ENCODE data around the gene C1orf226. TPM values are rescaled to one million over a fixed set of nuclear protein-coding genes. Genes with fewer than 3 reads are reported as not detected.

C1orf226 gene
- polyA plus RNA-seq, 3 donors, result 15.3 to 15.9 (median 15.5) TPM

DNA sequence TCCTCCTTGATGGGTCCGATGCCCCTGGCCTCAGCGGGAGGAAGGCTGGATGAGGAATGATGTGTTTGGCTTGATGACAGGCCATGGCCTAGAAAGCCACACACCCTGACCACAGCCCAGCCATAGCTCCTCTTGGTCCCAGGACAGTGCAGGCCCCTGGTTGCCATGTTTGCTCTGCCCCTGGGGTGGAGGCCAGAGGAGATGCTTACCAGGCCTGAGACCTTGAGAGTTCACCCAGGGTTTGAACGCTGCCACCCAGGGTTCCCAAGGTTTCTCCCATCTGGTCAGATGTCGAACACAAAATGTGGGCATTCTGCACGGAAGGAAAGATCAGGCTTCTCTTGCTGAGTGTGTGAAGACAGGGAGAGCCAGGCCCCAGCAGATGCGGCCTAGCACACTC lies 2.6 kb downstream of the C1orf226 start:
- DNase-seq (ENCODE audit: low read depth in 3 of 3, low spot score in 2 of 3), result no peak

DNA sequence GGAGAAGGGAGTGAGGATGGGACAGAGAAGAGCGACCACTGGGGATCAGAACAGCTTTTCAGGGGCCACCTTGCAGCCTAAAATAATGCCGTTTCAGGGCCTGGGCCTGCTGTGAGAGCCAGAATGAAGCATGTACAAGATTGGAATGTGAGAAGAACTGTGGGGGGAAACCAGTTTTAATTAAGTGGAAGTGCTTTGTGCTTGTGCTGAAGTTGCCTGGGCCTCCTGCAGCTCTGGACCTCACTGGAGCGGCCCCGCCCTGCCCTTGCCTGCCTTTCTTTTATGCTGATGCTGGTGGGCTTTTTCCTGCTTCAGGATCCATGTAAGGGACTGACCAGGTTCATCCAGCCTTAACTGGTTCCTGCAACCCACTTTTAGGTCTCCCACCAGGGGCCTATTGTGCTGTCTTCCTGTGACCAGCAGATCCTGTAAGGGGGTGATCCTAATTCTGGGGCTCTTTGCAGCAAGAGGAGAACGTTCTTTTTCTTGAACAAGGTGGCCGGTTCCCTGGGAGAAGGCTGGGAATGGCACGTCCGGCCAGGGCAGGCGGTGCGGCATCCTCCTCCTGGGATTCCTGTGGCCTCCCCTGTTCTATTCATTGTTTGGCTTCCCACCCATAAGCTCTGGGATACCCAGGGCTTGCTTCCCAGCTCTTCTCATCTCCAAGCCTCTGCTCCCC lies 3.2 kb downstream of the C1orf226 start:
- DNase-seq (ENCODE audit: low read depth in 3 of 3, low spot score in 2 of 3), result no peak

DNA sequence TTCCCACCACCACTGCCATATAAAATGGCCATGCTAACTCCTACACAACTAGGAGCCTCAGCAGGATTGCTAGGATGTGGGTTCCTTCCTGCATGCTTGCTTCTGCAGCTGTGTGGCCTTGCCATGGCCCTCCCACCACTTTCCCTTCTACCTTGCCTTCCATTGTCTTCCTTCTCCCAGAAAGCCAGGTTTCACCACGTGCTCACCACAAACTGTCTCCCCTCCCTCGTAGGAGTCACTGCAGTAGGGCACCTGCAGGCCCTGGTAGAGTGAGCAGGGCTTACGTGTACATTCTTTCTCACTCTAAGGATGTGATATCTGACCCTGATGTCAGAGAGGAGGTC lies 3.7 kb downstream of the C1orf226 start:
- no peak for DNase-seq (ENCODE audit: low read depth in 3 of 3, low spot score in 2 of 3)

DNA sequence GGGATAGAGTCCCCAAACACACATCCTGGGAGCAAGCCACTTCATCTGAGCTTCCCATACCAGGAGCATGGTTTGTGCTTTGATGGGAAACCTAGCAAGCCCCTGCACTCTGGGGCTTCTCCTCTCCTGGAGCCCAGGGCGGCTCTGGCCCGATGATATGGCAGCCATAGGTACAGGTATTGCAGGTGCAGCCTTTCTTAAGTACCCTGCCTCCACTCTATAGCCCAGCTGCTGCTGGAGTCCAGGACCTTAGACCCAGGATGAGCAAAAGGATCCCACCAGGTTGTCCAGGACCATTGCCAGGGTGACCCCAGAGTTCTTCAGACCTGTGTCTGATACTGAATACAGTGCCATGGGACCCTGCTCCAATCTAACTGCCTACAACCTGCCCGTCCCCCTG lies 4.2 kb downstream of the C1orf226 start:
- DNase-seq (ENCODE audit: low read depth in 3 of 3, low spot score in 2 of 3), result no peak

DNA sequence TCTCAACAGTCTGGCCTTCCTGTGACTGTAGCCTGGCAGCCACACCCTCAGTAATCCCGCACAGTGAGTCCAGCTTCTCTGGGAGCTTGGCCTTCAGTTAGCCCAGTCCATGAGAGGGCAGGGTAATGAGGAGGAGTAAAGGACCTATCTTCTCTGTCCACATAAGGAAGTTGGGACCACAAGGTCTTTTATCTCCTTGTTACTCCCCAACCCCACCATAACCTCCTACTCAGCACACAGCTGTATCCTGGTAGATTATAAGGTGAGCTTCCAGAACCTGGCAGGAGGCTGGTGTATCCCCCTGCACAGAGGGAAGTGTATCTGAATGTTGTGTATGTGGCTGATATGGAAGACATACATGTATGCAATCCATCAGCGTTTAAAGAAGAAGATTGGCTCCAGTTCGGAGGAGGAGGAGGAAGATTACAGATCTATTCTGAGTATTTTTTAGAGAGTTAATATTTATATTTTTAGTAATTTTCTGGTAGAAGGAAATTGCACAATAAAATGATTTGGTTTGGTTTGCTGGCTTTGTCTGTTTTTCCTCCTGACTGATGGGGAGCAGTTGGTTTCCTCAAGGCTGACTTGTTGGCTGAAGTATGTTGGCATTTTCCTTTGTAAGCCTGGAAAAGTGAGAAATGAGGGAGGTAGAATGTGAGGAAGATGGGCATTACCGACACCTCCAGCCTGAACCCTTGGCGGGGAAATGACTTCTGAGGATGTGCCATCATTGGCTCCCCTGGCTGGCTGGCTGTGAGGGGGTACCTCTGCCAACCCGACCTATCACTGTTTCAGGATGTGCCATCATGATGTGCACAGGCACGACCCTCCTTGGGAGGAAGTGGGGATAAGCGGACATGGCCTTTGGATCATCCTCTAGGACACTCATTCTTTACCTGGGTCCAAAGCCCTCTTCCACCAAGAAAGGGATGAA lies 5.0 kb downstream of the C1orf226 start:
- no peak for DNase-seq (ENCODE audit: low read depth in 3 of 3, low spot score in 2 of 3)

DNA sequence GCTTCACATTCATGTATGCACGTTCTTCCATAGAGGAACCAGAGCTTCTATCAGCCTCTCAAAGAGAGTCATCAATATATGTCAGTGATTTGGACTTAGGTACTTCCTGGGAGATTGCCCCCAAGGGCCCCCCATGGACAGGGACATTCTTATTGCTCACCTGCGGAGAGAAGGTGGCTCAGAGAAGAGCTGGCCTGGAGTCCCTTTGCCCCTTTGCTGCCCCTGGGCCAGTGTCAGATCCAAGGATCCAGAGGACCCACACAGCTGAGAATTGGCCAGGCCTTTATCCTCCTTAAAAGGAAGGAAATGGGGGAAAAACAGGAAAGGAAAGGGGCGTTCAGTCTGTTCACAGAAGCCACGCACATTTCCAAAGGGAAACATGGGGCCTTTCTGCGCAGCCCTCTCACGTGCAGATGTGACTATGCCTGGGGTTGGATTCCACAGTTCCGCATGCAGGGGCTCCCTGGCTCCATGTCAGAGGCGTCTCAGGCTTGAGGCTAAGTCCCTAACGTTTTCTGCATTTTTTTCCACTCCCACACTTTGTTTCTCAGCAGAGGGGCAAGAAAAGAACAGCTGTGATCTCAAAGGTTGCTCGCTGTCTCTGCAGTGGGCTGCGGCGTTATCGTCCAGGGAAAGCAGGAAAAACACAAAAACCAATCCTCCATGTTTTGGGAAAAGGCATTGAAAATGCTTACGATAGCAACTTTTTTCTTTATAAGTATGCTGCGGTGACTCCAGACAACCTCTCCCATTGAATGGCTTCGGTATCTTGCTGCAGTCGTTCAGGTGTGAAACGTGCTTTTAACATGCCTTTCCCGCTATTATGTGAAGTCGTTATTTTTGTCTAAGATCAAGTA lies 5.9 kb downstream of the C1orf226 start:
- no peak for DNase-seq (ENCODE audit: low read depth in 3 of 3, low spot score in 2 of 3)

DNA sequence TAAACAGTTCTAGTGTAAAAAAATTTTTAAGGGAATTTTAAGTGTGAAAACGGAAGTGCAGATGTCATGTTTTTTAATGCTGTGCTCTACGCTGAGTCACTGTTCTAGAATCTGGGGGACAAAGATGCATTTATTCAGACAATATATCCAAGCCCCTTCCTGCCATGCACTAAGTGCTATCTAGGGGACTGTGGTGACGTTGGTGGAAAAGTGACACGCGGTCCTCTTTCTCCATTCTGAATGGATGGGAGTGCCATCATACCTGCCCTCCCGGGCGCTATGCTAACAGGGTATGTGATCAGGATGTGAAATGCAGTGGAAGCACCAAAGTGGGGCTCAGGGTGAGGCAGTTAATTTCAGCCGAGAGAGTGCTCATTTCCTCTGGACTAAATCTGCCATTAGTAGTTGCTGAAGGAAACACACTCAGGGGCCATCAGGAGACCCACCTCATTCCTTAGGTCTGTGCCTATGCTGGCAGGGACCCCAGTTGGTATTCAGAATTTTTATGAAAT lies 6.6 kb downstream of the C1orf226 start:
- no peak for DNase-seq (ENCODE audit: low read depth in 3 of 3, low spot score in 2 of 3)

DNA sequence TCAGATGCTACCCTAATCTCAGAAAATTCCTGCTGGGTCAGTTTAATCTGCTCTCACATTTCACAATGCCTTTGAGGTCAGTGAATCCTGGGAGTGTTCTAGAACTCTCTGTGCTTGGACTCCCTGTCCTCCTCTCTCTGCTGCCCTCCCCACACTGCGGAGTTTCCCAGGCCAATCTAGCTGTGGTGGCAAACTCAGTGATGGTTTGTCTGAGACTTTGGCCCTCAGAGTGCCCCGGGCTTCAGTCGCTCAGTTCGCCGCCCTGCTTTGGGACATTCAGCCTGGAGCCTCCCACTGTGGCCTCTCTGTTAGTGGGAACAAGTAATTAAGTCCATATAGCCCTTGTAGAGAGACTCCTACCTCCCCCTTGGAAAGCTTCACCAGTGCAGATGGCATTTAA lies 7.1 kb downstream of the C1orf226 start:
- DNase-seq (ENCODE audit: low read depth in 3 of 3, low spot score in 2 of 3), result no peak

DNA sequence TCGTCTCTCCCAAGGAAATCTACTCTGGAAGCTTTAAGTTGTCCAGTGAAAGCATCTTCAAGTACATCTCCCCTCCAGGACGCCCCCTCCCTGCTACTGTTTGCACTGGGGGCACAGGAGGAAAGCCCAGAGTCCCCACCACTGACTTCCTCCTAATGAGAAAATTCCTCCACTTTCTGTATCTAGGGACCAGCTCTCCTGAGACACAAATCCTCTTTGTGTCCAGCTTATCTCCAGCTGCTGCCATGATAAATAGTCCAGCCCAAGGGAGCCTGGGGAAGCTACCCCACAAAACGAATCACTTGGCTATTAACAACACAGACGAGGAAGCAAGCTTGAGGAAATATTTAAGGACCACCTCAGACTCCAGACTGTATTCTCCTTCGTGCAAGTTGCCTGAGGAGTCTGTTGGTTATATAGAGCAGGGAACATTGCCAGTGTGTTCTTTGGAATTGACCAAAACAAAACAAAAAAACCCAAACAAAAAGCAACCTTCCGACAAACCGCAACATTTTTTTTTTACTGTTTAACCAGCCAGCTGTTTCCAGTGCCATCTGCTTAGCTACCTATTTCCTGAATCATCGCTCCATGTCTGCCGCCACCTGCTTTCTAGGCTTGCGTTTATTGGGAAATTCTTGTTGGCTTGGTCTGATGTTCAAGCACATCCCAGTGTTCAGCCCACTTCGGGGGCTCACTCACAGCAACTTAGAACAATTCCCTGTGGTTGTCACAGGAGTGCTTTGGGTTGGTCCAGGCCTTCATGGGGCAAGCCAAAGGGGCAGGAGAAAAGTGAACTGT lies 7.7 kb downstream of the C1orf226 start:
- DNase-seq (ENCODE audit: low read depth in 3 of 3, low spot score in 2 of 3), result no peak

DNA sequence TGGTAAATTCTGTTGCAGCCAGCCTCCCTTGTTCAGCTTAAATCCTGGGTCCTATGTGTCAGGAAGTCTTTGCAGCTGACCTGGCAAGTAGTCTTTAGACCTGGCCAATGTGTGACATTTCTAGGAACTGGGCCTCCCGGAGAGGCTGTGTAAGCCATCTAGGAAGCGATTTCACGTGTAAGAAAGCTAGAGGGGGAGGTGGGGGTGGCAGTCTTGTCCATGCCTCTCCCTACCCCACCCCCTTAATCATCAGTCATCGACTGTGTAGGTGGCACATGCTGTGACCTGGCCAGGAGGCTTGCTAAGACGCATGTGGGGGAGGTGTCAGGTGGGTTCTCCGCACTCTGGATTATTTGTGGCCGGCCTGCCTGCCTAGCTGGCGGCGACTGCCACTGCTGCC lies 8.4 kb downstream of the C1orf226 start:
- DNase-seq (ENCODE audit: low read depth in 3 of 3, low spot score in 2 of 3), result no peak

DNA sequence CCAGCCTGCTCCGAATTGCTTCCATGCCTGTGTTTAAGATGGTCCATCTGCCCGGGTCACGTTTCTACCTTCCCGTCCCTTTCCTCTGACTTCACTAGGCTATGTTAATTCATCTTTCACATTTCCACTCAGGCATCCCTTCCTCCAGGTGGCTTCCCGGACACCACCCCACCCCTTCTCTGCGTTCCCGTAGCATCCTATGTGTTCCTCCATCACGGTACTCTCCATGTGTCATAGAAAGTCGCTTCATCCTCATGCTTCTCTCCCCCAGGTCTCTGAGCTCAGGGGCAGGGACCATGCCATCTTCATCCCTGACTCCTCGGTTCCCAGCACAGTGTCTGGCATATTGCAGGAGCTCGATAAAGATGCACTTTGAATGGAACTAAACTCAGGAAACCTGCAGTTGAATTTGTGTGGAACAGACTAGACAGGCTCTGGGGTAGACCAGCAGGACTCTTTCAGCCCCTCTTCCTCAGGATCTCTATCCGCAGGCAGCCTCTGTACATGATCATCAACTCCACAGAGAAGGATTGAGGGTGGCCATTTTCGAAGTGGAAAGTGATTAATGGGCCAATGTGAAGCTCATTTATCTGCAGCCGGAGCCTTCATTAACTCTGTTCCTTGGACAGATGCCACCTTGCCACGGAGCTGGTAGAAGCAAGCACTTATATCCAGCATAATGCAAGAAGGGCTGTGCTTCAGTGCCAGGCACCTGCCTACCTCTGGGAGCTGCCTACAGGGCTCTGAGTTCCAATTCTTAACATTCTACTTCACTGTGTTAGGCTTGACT lies 9.1 kb downstream of the C1orf226 start:
- DNase-seq (ENCODE audit: low read depth in 3 of 3, low spot score in 2 of 3), result no peak

DNA sequence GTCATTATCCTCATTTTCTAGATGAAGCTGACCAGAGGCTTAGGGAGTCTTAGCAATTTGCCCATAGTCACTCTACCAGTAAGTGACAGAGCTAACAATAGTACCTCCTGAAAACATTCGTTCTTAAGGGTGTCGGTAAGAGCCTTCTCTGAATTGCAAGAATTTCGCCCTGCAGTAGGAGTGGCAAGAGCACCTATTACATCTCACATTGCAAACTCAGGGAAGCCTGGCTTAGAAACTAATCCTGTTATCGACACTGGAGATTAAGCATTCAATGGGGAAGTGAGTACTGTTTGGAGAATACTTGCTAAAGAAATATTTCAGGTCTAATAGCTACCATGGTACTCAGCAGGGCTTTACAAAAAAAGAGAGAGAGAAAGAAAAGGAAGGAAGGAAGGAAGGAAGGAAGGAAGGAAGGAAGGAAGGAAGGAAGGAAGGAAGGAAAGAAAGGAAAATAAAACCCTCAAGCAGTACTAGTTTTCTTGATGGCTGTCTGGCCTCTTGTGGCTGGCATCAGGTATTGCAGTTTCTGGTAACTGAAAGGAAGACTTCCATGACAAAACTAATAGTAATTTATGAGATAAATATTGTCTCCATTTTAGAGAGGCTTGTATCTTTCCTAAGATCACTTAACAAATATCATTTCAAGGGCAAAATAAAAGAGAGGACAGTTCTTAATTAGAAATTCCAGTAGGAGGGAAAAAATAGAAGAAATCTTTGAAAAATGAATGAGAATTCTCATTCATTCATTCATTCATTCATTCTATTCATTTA lies 10.4 kb downstream of the C1orf226 start:
- no peak for DNase-seq (ENCODE audit: low read depth in 3 of 3, low spot score in 2 of 3)

DNA sequence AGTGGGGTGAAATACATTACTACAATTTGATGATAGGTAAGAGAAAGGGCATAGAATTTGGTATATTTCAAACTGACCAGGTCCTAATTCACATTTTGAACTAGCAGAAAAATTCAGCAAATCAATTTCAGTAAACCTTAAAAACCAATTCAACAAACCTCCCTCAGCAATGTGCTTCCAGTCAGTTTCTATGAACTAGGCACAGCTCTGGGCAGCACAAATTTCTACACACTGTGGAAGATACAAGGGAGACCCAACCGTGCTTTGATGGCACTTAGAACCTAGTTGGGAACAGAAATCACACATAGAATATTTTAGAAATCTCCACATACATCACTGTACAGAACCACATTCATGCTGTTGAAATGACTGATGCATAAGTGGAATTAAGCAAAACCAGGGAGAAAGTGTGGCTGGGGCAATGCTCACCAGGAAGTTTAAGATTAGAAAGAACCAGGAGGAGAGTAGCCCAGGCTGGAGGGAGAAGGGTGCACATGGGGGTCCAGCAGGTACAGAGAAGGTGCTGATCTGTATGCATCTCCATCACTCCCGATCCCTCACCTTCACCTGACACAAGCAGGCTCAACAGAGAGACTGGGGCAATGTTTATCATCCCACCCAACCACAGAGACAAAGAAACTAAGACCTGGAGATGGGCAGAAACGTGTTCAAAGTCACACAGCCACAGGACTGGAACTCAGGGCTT lies 14.8 kb downstream of the C1orf226 start:
- no peak for DNase-seq (ENCODE audit: low read depth in 3 of 3, low spot score in 2 of 3)

DNA sequence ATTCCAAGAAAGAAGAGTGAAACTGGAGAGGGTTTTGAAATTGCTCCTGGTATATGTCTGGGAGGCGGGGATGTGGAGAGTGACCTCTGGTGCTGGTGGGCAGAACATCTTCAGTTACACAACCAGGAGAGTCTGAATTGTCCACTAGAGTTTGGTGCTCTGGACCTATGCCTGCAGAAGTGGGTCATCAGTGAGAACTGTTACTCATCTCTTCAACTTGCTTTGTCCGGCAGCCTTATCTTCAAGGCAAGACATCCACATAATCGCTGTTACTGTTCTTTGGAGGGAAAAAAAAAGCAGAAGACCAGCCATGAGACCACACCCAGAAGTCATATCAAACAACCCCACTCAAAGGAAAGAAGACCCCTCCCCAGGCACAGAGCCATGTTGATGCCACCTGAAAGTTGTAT lies 15.5 kb downstream of the C1orf226 start:
- DNase-seq (ENCODE audit: low read depth in 3 of 3, low spot score in 2 of 3), result no peak

DNA sequence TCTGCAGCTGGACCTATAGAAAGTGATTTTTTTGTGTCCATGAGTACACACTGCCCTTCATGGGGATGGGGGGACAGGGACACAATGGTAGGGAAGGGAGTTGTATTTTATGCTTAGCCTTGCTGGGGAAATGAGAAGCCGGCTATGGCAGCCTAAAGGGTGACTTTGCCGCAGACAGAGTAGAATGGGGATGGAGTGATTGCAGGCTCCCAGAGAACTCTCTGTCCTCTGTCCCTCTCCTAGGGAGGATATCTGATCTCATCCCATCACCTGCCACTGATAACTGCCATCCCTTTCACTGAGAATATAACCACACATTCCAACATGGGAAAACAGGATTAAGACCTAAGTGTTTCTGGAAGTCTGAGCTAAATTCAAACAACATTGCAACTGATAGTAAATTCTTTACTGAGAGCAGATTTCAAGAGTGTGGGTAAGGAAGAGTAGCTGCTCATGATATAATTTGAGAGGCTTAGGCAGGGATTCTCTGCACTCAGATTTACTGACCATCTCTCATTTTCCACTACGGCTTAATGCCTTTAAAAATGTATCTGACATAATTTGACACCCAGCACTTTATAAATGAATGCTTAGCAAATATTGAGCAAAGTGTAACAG lies 16.5 kb downstream of the C1orf226 start:
- no peak for DNase-seq (ENCODE audit: low read depth in 3 of 3, low spot score in 2 of 3)

DNA sequence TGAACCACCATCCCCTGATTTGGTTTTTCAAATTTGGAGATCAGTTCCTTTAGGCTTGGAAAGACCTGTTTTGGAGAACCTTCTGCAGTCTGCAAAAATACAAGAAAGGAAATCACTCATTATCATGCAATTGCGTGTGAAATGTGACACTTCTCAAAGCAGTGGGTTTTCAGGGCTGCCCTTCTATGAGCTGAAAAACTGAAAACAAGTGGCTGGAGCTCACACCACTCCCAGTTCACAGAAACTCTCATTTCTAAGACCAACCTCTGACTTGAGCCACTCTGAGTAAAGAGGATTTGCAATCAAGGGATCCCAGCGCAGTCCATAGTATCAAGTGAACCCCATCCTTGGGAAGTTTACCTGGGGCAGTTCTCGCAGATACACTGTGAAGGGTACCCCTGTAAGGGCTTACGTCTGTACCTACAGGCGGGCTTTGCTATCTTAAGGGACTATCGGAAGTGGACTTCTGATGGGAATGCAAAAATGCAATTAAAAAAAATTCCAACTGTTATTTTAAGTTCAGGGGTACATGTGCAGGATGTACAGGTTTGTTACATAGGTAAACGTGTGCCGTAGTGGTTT lies 17.6 kb downstream of the C1orf226 start:
- no peak for DNase-seq (ENCODE audit: low read depth in 3 of 3, low spot score in 2 of 3)

DNA sequence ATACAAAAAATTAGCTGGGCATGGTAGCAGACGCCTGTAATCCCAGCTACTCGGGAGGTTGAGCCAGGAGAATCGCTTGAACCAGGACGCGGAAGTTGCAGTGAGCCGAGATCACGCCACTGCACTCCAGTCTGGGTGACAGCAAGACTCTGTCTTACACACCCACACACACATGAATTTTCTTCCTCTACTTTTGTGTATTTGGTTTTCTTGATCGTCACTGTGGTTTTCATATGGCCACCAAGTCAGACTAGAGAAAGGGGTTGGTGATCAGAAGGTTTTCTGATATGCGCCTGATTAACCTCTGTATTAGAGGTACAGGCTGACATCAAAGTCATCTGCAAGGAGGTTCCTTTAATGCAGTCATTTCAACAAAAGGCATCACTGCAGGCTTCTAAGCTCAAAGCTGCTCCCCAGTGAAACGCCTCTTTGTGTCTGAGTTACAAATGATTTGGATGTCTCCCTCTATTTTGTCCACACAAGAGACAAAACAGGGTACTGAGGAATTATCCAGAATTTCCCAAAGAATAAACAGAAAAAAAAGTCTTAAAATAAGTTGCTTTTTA lies 19.3 kb downstream of the C1orf226 start:
- DNase-seq (ENCODE audit: low read depth in 3 of 3, low spot score in 2 of 3), result no peak

Data from right renal cortex interstitium (tissue), 3 donors.